ENCODE results near the gene TOLLIP.

Gene TOLLIP

GRCh38 chr11:1278766-1279673 lies 30.4 kb downstream of the TOLLIP start:
- Histone ChIP-seq H3K9me3 (ENCODE audit: control insufficient read depth, insufficient read depth, low read depth, low read length) (no peaks in the 10 kb centered on the region), H3K4me3 (ENCODE audit: low read depth, low read length) (no peak overlapping the region), H3K36me3 (ENCODE audit: control insufficient read depth in 2 of 2, insufficient read depth in 1 of 2, low read length in 2 of 2) (peaks cover 0 to 84% of the 10 kb centered on the region in 2 experiments; a peak in 1 of 3 replicates), H3K27ac (ENCODE audit: extremely low read depth, low read depth, low read length) (no peak overlapping the region), H3K4me1 (ENCODE audit: control insufficient read depth, insufficient read depth, low read length) (no peaks in the 10 kb centered on the region)
- TF ChIP-seq ZNF354C (tag by site-specific recombination; IDR thresholded peaks at IDR 0.05; ENCODE audit: borderline replicate concordance, low read depth), result no peak
- no peak for TF ChIP-seq ZNF221 (tag by site-specific recombination; IDR thresholded peaks at IDR 0.05; ENCODE audit: borderline replicate concordance)
- no peak for TF ChIP-seq ZNF335 (tag by site-specific recombination; conservative IDR thresholded peaks at IDR 0.05)
- TF ChIP-seq GLIS1 (tag by site-specific recombination; IDR thresholded peaks at IDR 0.05), result no peak
- TF ChIP-seq ZNF571 (tag by site-specific recombination; IDR thresholded peaks at IDR 0.05), result no peak
- no peak for TF ChIP-seq ZNF274 (IDR thresholded peaks at IDR 0.05; ENCODE audit: low read length)
- no peak for TF ChIP-seq ZNF274 (tag by site-specific recombination; IDR thresholded peaks at IDR 0.05; ENCODE audit: borderline replicate concordance)
- no peak for TF ChIP-seq CTCF (tag by site-specific recombination; IDR thresholded peaks at IDR 0.05)
- TF ChIP-seq ZNF23 (tag by site-specific recombination; IDR thresholded peaks at IDR 0.05; ENCODE audit: borderline replicate concordance), result no peak
- no peak for TF ChIP-seq GLI2 (tag by site-specific recombination; IDR thresholded peaks at IDR 0.05; ENCODE audit: borderline replicate concordance, low read depth)
- TF ChIP-seq, protein P1, sequence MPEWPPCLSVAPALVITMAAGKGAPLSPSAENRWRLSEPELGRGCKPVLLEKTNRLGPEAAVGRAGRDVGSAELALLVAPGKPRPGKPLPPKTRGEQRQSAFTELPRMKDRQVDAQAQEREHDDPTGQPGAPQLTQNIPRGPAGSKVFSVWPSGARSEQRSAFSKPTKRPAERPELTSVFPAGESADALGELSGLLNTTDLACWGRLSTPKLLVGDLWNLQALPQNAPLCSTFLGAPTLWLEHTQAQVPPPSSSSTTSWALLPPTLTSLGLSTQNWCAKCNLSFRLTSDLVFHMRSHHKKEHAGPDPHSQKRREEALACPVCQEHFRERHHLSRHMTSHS (tag by site-specific recombination; IDR thresholded peaks at IDR 0.05), result no peak
- no peak for TF ChIP-seq YY2 (tag by site-specific recombination; IDR thresholded peaks at IDR 0.05)
- TF ChIP-seq HOXA7 (CRISPR knock-in tag; IDR thresholded peaks at IDR 0.05; ENCODE audit: borderline replicate concordance), result no peak
- no peak for TF ChIP-seq ZNF341 (tag by site-specific recombination; IDR thresholded peaks at IDR 0.05; ENCODE audit: low read depth)
- TF ChIP-seq ZNF530 (tag by site-specific recombination; IDR thresholded peaks at IDR 0.05; ENCODE audit: low read depth), result no peak
- TF ChIP-seq, protein P2, sequence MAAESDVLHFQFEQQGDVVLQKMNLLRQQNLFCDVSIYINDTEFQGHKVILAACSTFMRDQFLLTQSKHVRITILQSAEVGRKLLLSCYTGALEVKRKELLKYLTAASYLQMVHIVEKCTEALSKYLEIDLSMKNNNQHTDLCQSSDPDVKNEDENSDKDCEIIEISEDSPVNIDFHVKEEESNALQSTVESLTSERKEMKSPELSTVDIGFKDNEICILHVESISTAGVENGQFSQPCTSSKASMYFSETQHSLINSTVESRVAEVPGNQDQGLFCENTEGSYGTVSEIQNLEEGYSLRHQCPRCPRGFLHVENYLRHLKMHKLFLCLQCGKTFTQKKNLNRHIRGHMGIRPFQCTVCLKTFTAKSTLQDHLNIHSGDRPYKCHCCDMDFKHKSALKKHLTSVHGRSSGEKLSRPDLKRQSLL (tag by site-specific recombination; IDR thresholded peaks at IDR 0.05), result no peak
- TF ChIP-seq, protein P3, sequence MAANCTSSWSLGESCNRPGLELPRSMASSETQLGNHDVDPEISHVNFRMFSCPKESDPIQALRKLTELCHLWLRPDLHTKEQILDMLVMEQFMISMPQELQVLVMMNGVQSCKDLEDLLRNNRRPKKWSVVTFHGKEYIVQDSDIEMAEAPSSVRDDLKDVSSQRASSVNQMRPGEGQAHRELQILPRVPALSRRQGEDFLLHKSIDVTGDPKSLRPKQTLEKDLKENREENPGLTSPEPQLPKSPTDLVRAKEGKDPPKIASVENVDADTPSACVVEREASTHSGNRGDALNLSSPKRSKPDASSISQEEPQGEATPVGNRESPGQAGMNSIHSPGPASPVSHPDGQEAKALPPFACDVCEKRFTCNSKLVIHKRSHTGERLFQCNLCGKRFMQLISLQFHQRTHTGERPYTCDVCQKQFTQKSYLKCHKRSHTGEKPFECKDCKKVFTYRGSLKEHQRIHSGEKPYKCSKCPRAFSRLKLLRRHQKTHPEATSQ (tag by site-specific recombination; IDR thresholded peaks at IDR 0.05), result no peak
- TF ChIP-seq ZNF768 (tag by site-specific recombination; IDR thresholded peaks at IDR 0.05), result no peak
- POLR2A ChIA-PET, result no interaction called here
- CTCF ChIA-PET, result no interaction called here

DNA sequence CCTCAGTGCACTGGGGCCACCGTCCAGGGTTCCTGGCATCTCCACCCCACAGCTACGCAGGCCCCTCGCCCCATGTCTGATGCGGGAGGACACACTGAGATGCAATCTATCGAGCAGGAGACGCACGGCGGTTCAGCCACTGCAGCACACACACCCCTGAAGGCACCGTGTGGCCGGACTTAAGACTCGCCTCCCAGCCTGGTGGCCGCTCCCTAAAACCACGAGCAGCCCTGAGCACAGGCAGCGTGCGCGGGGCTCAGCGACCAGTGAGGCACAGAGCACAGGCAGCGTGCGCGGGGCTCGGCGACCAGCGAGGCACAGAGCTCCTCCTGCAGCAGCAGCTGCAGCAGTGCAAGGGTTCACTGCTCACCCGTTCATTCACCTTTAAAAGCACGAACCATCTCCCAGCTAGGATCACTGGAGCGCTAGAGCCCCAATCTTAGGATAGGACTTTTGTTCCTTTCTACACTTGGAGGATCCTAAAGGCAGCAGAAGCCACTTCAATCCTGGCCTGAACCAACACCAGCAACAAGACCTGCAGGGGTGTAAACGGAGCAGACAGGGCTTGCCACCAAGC lies 31.4 kb downstream of the TOLLIP start:
- Histone ChIP-seq H3K9me3 (ENCODE audit: control insufficient read depth, insufficient read depth, low read depth, low read length) (no peaks in the 10 kb centered on the region), H3K4me3 (ENCODE audit: low read depth, low read length) (no peak overlapping the region), H3K27ac (ENCODE audit: extremely low read depth, low read depth, low read length) (no peak overlapping the region), H3K4me1 (ENCODE audit: control insufficient read depth, insufficient read depth, low read length) (no peaks in the 10 kb centered on the region), H3K36me3 (ENCODE audit: control insufficient read depth in 2 of 2, insufficient read depth in 1 of 2, low read length in 2 of 2) (peaks cover 0 to 78% of the 10 kb centered on the region in 2 experiments; a peak in 1 of 3 replicates)
- ChIA-PET CTCF (no interaction called here), POLR2A (no interaction called here)
- TF ChIP-seq ZSCAN30 (tag by site-specific recombination; IDR thresholded peaks at IDR 0.05), result no peak

Measured in HEK293 (cell line).